Fibroblast of the conjunctiva (primary cell): ENCODE results near the gene DENND6A.
"Not testable (repeated sequence)": the region's sequence is repeated elsewhere in the genome, so short reads cannot be mapped to it uniquely, and the experiment has no call there.

ENCODE experiments used
- DNase-seq: peaks from one replicate; pipeline ENCODE4 v3.0.0-alpha.2; 2010; ENCODE audit warnings: low read depth

The DENND6A gene

DNA sequence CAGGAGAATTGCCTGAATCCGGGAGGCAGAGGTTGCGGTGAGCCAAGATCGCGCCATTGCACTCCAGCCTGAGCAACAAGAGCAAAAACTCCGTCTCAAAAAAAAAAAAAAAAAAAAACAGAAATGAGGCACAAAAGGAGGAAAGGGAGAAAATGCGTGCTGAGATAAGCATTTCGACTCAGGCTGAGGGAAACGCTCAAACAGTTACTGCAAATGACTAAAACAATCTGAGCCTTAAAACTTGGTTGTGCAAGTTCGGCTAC is 813 bp downstream of the DENND6A start:
- not testable (repeated sequence) for DNase-seq

DNA sequence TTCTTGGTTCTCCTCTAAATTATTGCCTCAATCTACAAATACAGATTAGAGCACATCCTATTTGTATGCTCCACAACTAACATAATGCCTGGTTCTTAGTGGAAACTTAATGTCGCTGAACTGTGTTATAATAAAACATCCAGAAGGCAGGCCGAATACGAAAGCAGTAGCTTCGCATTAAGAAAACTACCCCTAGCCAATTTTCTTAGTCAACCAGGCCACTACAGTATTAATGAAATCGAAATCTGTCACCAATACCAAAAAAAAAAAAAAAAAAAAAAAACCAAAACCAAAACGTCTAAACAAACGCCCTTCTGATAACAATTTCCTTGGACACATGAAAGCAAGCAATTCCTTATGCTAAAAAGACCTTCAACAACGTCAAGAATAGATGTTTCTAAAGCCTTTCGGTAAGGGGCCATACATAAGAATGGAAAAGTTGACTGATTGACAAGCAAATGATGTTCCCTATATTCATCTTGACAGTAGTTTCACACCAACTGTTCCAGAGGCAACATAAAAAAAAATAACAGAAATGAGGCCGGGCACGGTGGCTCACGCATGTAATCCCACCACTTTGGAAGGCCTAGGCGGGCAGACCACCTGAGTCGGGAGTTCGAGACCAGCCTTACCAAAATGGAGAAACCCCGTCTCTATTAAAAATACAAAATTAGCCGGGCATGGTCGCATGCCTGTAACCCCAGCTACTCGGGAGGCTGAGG is 1.3 kb downstream of the DENND6A start:
- DNase-seq: no peak

DNA sequence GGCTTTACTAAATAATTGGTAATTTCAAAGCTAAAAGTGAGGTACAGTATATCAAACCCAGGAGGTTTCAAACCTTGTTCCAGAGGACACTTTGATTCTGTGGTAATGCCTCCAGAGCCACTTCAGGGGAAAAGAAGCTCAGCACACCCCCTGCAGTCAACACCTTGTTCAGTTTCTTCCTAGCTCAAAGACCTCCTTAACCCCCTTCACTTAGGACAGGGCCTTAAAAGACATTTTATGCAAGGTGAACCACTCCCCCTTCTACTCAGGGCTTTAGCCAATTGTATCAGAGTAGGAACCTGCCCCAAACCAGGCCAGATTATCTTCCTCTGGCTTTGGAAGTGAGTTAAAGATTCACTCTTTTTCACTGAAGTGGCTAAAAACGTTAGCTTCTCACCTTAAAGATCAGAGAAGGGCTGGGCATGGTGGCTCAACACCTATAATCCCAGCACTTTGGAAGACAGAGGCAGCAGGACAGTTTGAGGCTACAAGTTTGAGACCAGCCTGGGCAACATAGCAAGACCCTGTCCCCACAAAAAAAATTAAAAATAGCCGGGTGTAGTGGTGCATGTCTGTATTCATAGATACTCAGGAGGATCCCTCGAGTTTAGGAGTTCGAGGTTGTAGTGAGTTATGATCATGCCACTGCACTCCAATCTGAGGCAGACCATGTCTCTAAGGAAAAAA is 3.4 kb downstream of the DENND6A start:
- DNase-seq: no peak

DNA sequence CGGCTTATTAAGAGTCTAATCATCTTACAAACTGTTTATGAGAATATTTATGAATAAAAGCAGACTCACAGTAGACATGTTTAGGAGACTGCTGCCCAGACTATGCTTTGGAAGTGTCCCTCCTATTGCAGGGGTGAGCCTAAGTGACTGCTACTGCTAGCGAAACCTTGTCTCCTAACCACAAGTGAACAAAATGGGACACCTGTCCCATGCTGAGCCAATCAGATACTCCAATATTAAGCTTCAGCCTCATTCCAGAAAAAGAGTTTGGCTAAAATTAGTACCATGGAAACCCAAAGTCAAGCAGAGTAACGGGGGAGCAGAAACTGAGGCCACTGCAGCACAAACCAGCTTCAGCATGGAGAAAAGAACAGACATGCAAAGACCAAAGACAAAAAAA is 4.6 kb downstream of the DENND6A start:
- no peak for DNase-seq

DNA sequence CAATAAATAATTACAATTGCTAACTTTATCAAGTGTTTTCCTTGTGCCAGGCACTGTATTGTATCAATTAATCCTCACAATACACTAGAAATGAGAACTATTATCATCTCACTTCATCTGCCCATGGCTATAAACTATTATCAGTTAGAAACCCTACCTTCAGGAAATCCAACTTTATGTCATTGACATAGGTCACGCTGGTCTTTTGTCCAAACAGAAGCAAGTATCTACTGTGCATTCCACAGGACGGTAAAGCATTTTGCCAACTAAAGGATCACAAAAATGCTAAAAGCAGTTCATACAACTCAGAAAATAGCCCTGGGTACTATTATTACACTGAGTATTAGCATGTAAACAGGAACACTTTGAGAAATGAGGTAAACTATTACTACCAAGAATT is 9.6 kb downstream of the DENND6A start:
- no peak for DNase-seq

DNA sequence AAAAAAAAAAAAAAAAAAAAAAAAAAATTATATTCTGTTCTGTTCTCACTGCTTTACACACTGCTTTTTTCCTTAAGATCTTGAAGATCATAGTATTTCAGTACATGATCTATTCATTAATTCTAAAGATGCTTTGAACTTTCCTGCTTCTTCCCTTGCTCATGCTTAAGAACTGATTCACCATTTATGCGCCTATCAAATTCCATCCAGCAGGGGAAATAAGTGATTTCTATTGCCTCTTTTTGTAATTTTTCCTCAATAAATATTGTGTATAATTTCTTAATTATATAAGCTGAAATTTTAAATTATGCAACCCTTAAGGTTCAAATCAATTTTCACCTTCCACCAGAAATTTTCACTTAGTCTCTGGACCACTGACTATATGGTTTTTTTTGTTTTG is 10.6 kb downstream of the DENND6A start:
- DNase-seq: no peak

DNA sequence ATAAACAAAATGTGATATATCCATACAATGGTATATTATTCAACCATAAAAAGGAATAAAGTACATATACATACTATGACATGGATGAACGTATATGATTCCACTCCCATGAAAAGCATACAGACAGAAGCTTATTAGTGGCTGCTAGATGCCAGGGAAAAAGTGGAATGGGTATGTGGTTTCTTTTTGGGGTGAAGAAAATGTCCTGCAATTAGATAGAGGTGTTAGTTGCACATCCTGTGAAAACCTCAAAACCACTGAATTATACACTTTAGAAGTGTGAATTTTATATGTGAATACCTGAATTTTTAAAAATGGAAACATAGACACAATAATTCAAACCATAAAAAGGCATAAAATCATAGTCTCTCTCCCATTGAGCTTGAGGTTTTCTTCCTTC is 11.2 kb downstream of the DENND6A start:
- no peak for DNase-seq

DNA sequence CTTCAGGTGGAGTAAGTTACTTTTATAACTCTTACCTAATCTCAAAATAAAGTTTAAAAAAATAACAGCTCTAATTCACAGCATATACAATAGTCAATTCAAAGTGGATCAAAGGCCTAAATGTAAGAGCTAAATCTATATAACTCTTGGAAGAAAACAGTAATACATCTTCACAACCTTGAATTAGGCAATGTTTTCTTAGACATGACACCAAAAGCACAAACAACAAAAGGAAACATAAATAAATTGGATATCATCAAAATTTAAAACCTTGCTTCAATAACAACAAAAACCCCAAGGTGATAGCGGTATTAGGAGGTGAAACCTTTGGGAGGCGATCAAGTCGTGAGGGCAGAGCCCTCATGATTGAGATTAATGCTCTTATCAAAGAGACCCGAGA is 12.8 kb downstream of the DENND6A start:
- DNase-seq: no peak

DNA sequence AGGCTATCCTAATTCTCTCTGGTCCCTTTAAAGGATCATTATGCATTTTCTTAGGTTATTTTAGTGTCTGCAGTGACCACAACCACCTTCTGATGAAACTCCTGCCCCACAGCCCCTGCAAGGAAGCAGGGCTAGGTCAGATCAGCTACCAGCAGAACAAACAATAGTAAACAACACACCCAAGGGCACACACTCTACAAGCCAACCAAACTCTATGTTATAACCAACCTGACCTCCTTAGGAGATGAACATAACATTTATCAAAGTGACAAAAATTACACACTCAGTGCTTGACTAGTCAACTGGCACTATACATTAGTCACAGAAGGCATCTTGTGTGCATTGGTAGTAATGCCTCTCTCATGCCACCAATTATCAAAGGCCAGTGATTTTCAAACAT is 17.3 kb downstream of the DENND6A start:
- DNase-seq: no peak

DNA sequence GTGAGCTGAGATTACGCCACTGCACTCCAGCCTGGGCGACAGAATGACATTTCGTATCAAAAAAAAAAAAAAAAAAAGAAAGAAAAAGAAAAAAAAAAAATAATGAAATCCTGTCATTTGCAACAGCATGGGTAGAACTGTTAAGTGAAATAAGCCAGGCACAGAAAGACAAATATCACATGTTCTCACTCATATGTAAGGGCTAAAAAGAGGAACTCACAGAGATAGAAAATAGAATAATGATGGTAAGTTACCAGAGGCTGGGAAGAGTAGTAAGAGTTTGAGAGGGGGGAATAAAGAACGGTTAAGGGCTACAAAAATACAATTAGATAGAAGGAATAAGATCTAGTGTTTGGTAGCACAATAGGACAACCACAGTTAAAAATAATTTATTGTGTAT is 19.7 kb downstream of the DENND6A start:
- DNase-seq: no peak

DNA sequence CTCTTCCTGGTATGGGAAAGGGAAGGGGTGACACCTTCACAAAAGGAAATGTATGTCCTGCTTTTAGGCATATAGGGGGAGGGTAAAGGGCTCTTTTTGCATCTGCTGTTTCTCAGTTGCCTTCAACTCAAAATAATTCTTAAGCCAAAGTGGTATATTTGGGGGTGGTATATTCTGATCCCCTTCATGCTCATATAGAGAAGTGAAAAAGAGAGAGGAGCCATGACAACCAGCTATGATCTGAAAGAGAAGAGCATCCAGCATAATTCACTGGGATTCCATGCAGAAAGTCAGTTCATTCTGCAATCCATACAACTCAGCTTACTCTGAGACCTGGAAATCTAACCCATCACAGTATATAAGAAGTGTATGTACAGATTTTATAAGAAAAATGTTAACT is 22.3 kb downstream of the DENND6A start:
- DNase-seq: no peak

DNA sequence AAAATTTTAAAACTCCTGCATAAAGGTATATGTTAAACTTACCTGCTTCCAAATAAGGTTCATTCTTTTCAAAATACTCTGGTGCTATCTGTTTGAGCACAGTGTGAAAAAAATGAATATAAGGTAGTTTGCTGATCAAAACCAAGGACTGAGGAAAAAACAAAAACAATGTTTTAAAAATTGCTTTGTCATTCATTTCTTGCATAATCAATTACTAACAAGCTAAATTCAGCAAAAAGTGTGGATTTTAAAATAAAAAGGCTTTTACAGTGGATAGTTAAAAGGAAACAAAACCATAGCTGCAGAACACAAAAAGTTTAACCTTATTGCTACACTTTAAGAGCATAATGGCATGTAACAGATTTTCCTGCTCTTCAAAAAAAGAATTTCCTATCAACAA is 31.5 kb downstream of the DENND6A start:
- DNase-seq: no peak

DNA sequence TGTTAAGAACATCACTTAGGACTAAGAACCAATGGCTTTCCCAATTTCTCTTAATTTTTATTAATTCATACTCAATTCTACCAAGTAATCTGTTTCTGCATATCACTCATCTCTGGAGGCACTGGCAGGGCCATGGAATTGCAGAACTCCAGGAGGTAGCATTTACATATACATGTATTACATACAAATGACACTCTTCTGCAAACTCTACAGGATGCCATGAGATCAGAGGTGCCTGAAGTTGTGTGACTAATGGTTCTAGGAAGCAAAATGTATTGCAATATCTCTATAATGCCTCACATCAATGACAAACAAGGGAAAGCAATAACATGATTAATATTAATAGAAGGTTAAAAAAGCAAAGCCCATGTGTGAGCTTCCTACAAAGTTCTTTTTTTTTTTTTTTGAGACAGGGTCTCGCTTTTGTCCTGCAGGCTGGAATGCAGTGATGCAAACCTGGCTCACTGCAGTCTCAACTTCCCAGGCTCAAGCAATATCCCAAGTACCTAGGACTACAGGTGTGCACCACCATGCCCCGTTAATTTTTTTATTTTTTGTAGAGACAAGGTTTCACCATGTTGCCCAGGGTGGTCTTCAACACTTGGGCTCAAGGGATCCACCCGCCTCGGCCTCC is 33.0 kb downstream of the DENND6A start:
- no peak for DNase-seq

DNA sequence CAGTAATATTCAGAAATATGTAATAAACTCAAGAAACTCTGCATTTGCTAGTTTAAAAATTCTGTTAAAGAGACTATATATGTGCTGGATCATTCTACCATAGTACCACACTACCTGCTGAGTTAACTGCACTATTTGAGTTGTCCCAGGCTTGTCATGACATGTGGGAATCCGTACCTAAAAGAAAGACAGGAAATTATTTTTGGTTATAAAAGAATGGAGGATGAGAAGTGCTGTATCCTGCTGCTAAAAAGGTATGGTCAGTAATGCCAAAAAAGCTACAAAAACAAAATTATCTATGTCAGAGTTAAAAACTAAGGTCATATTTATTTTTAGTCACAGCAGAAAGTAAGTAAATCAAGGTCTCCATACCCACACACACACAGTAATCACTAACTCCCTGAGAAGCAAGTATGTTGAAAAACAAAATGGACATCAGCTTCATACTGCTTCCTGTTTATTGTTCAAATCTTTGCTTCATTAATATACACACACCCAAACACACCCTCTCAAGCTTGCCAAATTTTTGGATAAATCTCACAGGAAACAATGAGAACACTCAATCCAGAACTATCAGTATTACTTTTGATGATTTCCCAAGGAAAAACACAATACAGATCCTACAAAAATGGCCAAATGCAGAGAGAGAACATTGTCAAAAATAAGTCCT is 33.7 kb downstream of the DENND6A start:
- no peak for DNase-seq

DNA sequence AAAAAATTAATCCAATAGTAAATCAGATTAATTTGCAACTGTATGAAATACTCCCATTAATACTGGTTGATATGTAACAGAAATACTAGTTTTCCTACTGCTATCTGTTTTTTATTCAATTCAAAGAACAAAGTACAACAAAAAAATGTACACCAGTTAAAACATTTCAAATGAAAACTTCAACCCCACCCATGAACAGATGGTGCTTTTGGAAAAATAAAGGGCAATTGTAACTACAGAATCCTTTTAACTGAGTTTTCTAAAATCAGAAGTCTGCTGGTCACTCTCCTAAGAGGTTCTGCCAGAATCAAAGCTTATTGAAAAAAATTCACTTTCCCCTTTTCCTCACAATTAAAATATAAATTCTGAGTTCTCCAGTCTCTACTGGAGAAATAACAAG is 34.3 kb downstream of the DENND6A start:
- DNase-seq: no peak

DNA sequence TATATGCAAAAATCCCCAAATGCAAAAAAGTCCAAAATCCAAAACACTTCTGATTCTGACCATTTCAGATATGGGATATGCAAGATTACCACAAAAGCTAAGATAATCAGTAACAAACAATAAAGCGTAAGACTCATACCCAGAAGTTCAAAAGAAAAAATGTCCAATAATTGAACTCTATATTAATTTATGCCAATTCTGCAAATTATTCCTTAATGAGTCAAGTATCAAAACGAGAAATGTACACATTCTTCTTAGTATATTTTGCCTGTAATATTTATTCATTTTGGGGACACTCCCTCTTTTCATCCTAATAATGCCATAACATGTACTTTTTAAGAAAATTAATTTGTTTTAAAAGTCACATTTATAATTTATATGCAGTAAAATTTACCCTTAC is 37.1 kb downstream of the DENND6A start:
- DNase-seq: no peak

DNA sequence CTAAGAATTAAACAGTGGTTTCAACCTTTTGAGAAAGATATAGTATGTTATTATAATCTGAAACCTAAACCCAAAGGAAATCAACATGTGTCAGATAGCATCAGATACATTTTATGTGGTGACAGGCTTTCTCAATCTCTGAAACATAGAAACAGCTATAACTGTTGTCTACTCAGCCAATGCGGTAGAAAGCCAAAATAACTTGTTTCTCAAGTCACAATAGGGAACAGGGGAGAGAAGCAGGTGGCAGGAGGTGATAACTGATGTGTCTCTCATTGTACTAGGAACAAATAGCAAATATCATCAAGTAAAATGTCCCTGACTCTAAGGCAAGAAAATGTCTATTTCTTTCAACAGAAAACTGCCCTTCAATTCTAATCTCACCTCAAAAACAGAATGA is 38.6 kb downstream of the DENND6A start:
- no peak for DNase-seq

DNA sequence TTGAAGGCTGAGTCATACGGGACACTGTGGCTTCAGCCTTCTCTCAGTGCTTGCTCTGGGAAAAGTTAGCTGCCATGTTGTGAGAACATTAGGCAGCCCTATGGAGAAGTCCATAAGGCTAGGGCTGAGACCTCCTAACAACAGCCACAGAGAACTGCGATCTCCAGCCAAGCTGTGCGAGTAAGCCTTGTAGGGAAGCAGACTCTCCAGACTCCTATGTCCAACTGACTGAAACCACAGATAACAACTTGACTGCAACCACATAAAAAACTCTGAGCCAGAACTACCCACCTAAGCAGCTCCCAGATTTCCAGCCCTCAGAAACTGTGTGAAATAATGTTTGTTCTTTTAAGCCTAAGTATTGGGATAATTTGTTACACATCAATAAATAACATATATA is 40.7 kb downstream of the DENND6A start:
- no peak for DNase-seq

DNA sequence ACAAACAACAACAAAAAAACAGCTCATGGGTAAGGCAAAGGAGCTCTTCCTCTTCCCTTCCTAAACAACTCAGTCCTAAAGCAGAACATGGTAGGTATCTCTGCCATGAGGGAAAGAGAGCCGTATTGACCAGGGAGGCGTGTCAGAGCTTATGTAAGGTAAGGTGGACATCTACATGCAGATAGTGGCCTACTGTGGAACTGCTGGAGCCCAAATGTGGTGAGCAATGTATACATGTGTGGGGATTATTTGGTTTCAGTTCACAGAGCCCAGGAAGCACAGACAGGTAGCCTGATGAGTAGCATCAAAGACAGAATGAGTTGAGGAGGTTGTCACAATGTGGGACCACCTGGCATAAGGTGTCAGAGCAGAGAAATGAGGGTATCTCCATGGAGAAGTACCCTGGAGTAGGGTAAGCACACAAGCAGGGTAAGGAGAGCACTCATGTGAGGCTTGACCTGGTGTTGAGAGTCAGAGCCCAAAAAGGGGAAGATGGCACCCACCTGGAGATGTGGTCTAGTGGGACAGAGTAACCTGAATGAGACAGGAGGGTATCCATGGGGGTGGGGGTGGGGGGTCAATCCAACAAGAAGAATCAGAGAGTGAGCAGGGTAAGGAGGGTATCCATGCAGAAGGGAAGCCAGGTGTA is 45.5 kb downstream of the DENND6A start:
- DNase-seq: no peak

DNA sequence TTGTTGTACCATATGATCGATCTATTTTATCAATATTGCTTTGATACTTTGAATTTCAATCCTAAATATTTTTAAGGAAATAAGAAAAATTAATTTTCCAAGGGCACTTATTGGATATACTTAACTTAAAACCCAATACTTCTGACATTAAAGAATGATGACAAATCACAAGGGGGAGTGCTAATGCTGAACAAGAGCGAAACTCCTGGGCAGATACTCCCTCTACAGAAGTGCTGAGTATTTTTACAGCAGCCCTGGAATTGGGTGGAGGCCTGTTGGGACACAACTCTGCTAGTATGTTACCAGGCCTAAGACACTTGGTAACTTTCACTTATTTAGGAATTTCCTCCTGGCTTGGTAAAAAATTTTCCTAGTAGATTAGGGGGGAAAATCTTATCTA is 46.2 kb downstream of the DENND6A start:
- DNase-seq: peak; percentile 47

DNA sequence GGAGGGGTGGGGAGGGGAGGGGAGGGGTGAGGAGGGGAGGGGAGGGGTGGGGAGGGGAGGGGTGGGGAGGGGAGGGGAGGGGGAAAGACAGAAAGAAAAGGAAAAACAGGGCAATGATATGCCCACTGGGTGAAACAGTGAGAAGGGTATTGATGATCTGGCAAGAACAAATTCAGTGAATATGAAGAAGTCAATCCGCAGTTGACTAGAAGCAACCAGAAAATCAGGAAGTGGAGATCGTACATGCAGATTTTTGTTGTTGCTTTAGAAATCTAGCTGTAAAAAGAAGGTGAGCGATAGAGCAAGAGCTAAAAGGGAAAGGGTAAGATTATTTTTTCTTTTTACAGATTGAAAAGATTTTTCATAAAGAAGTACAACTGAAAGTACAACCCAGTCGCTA is 48.1 kb downstream of the DENND6A start:
- DNase-seq: no peak

DNA sequence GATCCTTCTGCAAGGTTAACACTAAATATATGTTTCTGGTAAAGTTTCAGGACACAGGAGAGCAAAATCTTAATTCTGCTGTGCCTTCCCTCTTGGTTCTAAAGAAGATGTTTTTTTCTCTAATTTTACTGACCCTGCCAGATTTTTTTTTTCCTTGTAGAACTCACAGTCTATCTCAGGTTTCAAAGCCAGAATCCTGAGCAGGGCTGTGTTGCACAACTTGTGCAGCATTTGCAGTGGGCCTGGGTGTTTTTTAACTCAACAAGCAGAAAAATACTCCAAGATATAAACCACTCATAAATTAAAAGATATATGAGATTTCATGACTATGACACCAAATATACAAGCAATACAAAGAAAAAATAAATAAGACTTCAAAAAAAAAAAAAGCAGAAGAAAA is 55.5 kb downstream of the DENND6A start:
- peak; percentile 23 for DNase-seq

DNA sequence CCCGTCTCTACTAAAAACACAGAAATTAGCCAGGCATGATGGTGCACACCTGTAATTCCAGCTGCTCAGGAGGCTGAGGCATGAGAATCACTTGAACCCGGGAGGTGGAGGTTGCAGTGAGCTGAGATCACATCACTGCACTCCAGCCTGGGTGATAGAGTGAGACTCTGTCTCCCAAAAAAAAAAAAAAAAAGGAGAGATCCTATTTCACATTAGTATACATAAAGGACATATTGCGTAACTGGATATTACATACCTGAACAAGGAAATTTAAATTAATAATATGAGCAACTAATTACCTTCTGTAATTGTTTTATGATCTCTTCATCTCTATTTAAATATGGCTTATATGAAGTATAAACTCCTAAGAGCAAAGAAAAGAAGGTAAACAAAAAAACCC is 58.6 kb downstream of the DENND6A start:
- not testable (repeated sequence) for DNase-seq
